ENCODE results near the gene PIEZO2.
"Not testable (repeated sequence)": the region's sequence is repeated elsewhere in the genome, so short reads cannot be mapped to it uniquely, and the experiment has no call there.

PIEZO2 gene

DNA sequence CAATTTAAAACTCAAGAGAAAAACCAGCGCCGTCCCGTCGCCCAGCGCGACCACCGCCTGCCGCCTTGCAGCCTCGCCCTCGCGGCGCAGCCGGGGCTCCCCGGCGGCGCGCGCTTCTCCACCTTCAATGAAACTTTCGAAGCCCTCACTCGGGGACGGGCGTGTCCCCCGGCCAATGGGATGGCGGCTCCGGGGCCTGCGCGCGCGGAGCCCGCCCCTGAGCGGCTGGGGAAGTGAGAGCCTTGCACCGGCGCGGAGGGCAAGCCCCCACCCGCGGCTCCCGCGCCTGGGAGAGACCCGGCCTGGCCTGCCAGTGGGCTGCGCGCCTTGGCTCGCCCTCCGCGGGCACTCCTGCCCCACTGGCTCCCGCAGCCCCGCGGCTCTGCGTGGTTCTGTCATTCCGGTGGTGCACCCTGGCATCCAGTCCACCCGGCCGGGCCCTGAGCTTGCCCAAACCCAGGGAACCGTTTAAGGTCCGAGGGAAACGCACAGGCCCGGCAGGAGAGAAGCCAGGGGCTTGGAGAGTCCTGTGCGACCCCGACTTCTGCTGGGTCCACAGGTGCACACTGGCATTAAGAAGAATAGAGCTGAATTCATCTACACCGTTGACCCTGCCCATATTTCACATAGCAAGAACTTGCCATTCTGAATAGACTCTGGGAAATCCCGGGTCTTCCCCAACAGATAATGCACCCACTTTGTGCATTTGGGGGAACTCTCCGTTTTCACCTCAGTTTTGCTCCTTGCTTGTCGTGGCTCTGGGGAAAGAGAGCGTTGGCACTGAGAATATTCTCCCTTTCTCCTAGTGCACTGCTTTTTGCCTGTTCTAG, at the start of gene PIEZO2:
PIEZO2 (minus strand) TSS at position 129 of the 830 bp plus-strand sequence. CDS start 981 bp downstream, outside the sequence.
- no peak for DNase-seq

DNA sequence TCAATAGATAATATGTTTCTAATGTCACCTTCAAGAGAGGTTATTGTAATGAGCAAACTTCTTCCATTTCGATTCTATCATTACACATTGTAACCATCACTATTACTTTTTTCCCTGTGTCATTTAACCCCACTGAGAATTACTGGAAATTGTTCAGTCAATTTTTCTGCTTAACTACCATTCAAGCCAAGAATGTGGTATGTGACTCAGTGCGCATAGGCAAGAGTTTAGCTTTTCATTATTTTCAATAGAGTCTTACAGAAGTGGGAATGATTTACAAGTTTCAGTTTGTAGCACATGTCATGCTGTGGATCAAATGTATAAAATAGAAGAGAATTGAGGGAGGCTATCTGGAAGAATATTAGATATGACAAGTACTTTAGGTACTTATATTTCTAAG, 34.3 kb upstream of the PIEZO2 start:
- no peak for DNase-seq

DNA sequence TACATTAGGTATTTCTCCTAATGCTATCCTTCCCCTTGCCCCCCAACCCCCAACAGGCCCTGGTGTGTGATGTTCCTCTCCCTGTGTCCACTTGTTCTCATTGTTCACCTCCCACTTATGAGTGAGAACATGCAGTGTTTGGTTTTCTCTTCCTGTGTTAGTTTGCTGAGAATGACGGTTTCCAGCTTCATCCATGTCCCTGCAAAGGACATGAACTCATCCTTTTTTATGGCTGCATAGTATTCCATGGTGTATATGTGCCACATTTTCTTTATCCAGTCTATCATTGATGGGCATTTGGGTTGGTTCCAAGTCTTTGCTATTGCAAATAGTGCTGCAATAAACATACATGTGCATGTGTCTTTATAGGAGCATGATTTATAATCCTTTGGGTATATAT, 32.3 kb upstream of the PIEZO2 start:
- not testable (repeated sequence) for DNase-seq

DNA sequence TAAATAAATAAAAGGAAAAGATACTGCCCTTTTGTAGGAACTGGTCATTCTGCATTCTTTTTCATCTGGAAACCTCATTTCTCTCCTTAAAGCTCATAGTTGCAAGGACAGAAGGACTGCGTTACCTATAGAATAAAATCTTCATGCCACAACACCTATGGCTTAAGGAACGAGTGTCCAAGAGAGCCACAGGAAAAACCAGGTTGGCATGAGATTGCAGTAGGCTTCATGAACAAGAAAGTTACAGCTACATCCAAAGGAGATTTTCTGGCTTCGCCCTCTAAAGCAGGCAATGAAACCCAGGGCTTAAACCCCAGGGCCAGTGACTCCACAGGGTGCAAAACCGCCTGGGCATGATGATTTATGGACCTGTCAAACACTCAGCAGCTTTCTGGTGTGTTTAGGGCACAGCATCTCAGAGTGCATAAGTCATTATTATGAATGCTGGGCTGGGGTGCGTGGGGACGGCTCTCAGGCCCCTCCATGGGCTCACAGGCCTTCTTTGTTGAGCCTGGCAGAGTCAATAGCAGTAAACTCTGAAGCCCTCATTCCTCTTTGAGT, 30.7 kb upstream of the PIEZO2 start:
- DNase-seq = no peak

DNA sequence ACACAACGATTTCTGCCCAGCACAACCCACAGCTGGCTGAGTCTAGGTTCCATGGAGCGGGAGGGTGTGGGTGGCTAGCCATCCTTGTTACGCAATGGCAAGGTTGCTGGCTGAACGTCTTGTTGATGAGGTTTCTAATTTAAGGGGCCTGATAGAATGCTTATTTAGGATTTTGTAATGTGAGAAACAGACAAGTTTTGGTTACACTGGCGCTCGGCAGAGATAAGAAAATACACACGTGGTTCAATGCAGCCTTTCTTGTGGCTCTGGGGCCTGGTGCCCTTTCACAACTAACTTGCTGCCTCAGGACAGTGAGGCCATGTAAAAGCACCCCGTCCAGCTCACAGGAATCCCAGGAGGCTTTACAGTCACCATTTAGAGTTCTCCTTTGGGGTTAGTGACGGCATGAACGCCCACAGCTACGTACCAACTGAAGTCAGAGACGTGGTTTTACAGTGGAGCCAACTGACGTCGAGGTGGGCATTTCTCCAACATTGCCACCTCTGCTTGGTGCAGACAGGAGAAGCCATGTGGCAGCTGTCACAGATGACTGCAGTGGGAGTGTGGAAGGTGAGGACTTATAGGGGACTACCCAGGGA, 29.7 kb upstream of the PIEZO2 start:
- DNase-seq = no peak

DNA sequence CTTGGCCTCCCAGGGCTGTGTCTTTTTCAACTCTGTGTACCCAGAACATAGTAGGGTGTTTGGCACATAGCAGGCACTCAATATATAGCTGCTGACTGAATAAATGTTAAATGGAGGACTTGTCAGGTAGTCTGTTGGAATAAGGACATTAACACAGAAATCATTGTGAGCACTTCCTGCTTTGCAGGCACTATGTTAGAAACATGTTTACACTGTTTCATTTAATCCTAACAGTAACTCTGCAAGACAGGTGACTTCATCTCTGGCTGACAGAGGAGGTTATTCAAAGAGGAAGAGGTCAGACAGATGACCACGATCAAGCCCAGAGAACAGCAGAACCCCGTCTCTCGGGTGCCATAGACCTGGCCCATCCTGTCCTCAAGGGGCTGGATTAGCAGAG, 28.0 kb upstream of the PIEZO2 start:
- DNase-seq = no peak

DNA sequence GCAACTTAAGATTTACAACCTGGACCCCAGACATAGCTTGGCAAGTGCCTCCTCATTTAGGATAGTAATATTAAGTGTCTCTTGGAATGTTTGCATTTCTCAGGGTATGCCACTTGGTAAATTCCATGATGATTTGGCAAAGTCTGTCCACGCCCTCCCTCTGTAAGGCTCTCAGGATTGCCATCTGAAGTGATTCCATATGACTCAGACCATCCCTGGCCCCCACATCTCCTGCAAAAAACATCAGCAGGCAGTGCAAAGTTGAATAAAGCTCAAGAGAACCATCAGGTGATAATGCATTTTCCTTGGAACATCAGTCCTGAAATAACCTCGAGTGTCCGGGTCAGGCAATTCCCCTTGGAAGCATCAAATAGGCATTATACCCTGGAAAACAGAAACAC, 27.1 kb upstream of the PIEZO2 start:
- no peak for DNase-seq

DNA sequence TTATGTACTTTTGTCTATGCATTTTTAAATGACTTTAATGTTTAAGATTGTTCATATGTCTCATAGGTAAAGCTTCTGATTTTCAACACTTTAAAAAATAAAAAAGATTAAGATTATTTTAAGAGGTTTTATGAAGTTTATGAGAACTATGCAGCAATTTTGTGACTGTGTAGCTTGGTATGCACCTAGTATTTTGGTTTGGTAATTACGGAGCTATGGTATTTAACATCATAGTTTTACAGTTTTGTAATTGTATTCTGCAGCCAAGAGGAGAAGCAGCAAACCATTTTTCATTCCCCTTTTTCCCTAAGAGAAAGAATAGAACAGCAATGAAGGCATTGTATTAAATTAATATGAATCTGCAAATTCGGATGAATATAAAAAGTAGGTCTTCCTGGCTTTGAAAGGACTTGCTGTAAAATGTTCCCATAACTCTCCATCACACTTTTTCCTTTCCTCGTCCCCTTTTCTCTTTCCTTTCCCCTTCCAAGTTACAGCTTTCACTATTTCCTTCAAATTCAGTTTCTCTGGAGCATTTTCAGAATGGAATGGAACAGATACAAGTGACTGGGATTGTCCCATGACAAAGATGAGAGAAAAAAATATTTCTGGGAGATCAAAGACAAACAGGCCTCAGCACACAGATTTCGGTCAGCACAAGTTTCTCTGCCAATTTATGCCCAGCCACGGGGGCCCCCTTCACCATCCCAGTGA, 26.1 kb upstream of the PIEZO2 start:
- no peak for DNase-seq

DNA sequence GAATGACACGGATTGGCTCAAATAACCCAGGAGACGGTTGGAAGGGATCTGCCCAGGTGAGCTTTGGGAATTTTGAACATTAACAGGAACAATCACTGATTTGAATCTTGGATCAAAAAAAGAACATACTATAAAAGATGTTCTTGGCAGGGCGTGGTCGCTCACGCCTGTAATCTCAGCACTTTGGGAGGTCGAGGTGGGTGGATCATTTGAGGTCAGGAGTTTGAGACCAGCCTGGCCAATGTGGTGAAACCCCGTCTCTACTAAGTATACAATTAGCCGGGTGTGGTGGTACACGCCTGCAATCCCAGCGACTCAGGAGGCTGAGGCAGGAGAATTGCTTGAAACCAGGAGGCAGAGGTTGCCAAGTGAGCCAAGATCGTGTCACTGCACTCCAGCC, 24.8 kb upstream of the PIEZO2 start:
- not testable (repeated sequence) for DNase-seq

DNA sequence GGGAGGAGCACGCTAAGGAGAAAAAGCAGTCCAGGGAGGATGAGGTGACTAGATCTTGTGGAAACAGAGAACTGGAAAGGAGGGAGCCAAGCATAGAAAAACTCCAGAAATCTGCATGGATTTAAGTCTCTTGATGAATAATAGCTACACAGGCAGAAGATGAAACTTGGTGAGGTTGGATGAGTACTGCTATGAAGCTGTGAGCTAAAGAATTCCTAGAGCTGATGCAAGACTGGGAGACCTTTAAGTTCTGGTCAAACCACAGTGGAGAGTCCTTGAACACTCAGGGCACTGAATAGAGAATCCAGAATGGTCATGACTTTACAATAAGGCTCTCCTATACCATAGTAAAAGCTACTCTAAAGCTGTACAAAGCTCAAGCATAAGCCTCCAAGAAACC, 18.4 kb upstream of the PIEZO2 start:
- DNase-seq = no peak

DNA sequence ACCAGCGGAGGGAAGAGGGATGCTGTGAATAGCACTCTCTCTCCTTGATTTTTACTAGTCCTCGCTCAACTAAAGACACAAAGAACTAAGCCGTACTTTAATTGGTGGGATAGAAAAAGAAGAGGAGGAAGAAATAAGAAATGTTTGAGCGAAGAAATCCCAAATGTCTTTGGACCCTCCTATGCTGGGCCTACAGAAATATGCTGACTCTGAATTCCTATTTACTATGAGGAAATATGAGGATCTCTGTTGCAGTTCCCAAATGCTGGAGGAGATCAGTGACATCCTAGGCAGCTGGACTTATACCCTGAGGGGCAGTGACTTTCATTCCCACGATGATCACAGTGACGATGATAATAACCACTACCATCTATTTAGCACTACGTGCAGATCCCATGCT, 16.6 kb upstream of the PIEZO2 start:
- DNase-seq = no peak

DNA sequence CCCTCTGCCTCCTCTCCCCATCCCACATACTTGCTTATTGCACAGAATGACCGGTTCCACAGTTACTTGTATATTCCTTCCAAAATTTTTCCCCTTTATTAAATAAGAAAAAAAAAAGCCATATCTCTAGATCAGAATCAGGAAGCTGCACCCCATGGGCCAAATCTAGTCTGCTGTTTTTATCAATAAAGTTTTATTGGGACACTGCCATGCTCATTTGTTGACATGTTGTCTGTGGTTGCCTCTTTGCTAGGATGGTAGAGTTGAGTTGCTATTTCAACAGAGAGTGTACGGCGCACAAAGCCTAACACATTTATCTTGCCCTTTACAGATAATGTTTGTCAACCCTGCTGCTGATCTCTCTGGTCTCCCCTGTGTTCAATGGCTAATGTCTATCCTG, 15.8 kb upstream of the PIEZO2 start:
- no peak for DNase-seq

DNA sequence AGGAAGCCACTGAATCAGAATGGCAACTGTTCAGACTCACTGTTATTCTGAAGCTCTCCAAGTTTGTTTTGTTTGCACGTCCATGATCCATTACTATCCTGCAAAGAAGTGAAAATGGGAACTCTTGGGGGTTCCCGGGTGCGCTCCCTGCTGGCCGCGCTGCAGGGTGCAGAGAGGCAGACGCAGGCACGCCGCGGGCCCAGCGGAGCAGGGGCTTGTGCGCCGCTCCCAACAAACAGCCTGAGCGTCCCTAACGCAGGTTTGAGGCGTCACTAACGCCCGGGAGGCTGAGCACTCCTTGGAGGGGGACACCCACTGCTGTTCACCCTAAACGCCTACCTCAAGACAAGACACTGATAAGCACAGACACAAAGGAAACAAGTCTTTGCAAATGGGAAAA, 14.3 kb upstream of the PIEZO2 start:
- DNase-seq = no peak

DNA sequence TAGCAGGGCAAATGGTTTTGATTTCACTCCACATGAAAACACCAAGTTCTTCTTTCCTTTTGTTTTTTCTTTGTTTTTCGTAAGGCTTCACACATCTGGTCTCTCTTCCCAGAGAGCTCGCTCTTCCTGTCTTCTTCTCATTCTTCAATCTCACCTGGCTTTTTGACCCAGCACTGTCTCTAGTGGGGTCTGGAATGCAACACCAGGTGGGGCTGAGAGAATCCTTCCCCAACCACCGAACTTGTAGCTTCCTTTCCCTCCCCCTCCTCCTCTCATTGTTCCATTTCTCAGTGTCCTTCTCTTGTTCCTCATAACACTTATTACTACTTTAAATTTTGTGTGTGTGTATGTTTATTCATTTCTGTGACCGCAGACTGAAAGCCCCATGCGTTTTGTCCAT, 13.5 kb upstream of the PIEZO2 start:
- no peak for DNase-seq

DNA sequence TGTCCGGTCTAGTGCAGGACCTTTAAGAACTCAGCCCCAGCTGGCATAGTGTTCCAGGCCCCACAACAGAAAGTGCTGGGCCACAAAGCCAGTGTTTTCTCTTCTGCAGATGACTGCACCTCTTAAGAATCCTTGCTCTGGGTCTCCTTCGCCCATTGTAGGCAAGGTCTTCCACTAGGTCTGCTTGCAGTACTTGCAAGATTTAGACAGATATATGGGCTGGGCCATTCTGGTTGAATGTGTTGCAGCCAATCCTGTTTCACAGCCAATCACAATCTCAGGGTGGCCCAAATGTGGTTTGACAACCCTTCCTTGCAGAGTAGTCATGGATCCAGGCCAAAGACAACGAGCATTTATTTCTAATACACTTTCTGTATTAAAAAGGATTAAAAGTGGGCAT, 13.1 kb upstream of the PIEZO2 start:
- DNase-seq = no peak

DNA sequence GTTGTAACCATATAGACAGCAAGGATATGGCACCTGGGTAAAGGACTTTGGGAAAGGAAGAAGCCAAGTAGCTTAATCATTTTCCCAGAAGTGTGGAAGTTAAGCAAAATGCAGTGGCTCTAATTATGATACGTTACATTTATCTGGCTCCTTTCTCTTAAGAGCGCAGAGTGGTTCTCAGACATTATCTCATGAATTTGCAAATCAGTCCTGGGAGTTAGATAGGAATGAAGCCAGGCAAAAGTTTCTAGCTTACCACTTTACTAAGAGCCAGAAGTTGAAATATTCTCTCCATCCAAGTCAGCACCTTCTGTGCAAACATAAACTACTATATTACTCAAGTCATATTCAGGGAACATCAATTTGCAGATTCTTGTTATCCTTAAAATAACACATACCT, 10.9 kb upstream of the PIEZO2 start:
- DNase-seq = no peak

DNA sequence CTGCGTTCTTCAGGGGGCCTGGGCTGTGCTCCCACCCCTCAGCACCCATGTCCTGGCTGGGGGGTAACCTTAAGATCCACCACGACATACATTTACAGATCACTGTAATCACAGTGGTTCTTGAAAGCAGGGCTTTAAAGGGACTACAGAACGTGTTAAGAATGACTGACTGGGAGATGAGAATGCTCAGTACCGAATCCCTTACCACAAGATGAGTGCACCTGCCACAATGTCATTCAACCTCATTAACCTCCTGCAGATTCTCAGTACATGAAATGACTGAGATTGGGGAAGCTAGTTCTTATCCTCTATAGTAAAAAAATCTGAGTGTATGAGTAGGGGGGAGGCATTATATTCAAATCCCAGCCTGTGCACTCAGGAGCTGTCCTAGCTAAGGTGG, 10.5 kb upstream of the PIEZO2 start:
- DNase-seq = no peak

DNA sequence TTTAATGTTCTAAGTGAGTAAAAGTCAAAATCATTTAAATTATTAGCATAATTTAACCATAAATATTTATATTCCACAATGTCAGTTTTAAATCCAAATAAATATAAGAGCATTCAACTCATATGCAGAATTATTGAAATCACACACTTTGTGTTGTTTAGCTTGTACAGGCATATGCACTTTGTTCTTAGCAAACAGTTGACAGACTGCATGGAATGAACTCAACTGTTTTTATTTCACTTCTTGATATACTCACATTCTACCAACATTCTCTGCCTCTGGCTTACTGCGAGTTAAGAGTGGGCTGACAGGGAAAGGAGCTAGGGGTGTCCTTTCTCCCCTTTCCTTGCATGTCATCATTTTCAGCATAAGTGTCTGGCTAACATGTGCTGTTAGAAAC, 7.6 kb upstream of the PIEZO2 start:
- DNase-seq = no peak

DNA sequence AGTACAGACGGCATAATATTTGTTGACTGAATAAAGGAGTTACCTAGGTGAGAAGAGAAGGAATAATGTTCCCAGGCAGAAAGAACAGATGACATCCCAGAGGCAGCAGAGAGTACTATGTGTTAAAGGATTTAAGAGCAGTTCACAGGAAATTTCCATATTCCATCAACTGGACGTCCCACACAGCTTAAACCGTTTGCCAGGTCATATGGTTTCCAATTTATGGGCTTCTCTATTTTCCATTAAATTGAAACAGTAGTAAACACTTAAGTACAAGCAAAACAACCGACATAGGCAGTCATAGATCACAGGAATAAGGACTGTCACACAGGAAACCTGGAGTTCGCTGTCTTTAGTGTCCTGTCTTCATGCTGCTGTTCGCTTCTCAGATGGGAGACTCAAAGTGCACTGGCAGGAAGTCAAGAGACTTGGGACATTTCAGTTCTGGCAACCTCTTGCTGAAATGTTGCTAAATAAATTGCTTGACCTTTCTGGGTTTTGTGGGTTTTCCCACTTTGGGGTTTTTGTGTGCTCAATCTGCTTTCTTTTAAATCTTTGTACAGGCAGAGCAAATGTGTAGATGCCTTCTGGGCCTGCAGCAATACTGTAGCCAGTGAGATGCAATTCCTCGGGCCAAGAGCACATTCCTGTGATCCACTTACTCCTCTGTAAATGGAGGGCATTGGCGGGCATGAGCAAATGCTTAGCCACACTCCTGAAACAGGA, 5.8 kb upstream of the PIEZO2 start:
- DNase-seq = no peak

DNA sequence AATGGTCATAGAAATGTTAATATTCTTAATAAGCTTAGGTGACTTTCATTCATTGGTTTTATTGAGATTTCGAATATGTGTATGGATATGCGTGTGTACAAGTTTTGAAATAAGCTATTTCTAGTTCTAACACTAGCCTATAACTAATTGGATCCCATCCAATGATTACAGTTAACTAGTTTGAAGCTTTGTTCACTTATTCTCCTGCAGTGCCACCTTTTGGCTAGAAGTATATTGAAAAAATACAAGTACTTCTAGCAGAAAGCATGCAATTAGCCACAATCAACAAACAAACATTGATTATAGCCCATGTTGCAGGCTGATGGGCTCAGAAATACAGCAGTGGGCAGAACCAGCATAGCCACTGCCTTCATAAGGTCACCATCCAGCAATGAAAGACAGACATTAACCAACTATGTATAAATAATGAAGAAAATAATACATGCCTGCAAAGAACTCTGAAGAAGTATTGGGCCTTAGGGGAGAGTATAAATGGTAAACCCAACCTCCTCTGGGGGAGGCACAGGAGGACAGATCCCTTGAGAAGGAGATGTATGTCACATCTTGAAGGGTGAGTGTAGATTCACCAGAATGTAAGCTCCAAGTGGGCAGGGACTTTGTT, 5.1 kb upstream of the PIEZO2 start:
- DNase-seq = peak in 1 of 2 experiments; percentile 35

DNA sequence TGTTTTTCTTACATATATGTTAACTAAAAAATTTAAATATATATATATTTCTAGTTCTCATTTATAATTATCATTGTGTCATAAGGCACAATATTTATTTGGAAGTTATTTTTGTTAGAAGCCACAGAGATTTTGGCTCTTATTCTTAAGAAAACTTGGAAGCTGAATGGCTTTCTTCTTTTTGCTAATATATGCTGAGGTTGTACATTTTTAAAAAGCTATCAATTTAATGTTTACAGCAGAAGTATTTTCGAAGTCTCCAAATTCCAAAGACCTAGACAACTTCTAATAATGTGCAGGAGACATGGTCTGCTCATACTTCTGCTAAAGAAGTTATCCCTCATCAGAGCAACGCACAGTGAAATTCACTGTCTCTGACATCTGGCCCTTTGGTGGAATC, 3.7 kb upstream of the PIEZO2 start:
- DNase-seq = no peak

DNA sequence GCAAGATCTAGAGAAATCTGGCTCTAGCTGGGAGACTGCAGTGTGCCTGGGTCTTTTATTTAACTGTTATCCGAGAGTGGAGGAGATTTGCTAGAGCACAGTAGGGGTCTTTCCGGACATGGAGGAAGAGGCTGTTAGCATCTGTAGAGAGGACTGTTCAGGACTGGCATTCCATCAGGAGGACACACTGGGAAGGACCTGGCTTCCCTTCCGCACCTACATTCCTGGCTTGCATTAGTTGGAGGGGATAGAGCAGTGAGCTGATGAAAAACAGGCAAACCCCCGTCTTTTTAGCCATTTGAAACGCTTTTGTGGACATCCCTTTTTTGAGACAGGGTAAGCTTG, 874 bp upstream of the PIEZO2 start:
- DNase-seq = no peak

Data from SW 1271 (cell line).